GM12892 (cell line): Measurements from ENCODE around the gene COL18A1.

Source experiments
- POLR2A ChIP-seq: IDR thresholded peaks from 2 replicates; pipeline ENCODE4 v1.6.1; 2011; ENCODE audit warnings: low read depth, low read length, control low read depth
- POLR2AphosphoS5 ChIP-seq: IDR thresholded peaks from 2 replicates; pipeline ENCODE4 v1.6.1; 2011; ENCODE audit warnings: low read depth, low read length, control low read depth
- TAF1 ChIP-seq: IDR thresholded peaks from 2 replicates; pipeline ENCODE4 v1.6.1; 2011; ENCODE audit warnings: low read depth, mild to moderate bottlenecking, control low read depth, low read length, borderline replicate concordance

DNA sequence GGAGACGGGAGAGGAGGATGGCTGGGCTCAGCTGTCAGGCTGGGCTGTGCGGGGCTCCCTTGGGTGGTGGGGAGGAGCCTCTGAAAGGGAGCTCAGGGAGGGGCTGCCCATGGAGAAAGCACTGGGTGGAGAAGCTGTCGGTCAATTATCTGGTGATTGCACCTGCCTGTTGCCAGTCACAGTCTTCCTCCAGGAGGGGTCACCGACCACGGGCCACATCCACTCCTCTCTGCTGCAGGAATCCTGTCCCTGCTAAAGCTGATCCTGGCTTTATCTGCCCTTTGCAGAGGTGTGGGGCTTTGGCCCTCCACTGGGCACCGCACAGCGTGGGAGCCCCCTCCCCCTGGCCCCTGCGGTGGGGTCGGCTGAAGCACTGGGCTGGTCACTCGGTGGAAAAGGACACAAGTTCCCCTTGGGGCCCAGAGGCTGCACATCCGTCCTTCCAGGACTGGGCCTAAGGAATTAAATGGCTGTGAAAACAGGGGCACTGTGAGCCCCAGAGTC, 21.8 kb upstream of the COL18A1 start:
- TF ChIP-seq POLR2A, result no peak
- TF ChIP-seq POLR2AphosphoS5, result no peak
- no peak for TF ChIP-seq TAF1
